Brain microvascular endothelial cell (primary cell): Measurements from ENCODE around the gene CHCHD6.

Source experiments
- DNase-seq: peaks from one replicate; pipeline ENCODE4 v3.0.0-alpha.2; 2020
- H3K27ac ChIP-seq: fragments of 250-450 bp; sonication (Bioruptor Pico); 2 replicates; pipeline ENCODE4 v1.5.1; 2020; ENCODE audit warnings: mild to moderate bottlenecking, moderate library complexity
- H3K27me3 ChIP-seq: fragments of 250-450 bp; sonication (Bioruptor Pico); replicated peaks from 2 replicates; pipeline ENCODE4 v1.5.1; 2020; ENCODE audit warnings: mild to moderate bottlenecking
- H3K36me3 ChIP-seq: fragments of 250-450 bp; sonication (Bioruptor Pico); replicated peaks from 2 replicates; pipeline ENCODE4 v1.5.1; 2020; ENCODE audit warnings: mild to moderate bottlenecking
- H3K4me3 ChIP-seq: 2 replicates; pipeline ENCODE4 v1.5.1; 2011; ENCODE audit warnings: low read depth, mild to moderate bottlenecking, control low read depth, low read length, moderate library complexity
- CTCF ChIP-seq: IDR thresholded peaks from 2 replicates; pipeline ENCODE4 v1.5.1; 2011; ENCODE audit warnings: low read depth, mild to moderate bottlenecking, moderate library complexity, low read length, control low read depth, inconsistent platforms; ENCODE audit errors: missing control alignments
- in situ Hi-C: cut with HindIII; loops from 2 replicates; pipeline ENCODE4 v1.10.0; 2017; ENCODE audit warnings: low sequenced_read_pairs, low pct_ligation_motif_present

CHCHD6 gene

GRCh38 chr3:126910231-126910630 is 206.2 kb downstream of the CHCHD6 start:
- TF ChIP-seq CTCF: no peak
- no peak for DNase-seq
- no peaks in the 10 kb centered on the region for H3K27me3 ChIP-seq

GRCh38 chr3:126911162-126912026 is 207.4 kb downstream of the CHCHD6 start:
- in situ Hi-C loops: no loop called here
- Histone ChIP-seq H3K4me3 (no peak overlapping the region), H3K36me3 (no peaks in the 10 kb centered on the region), H3K27me3 (no peaks in the 10 kb centered on the region), H3K27ac (peak overlapping the region; percentile 73)
- DNase-seq: peak; percentile 88
- no peak for TF ChIP-seq CTCF

More at GRCh38 chr3:126910231-126910630, 206.2 kb downstream of the CHCHD6 start:
- Histone ChIP-seq H3K36me3 (no peaks in the 10 kb centered on the region), H3K27ac (no peak overlapping the region), H3K4me3 (no peak overlapping the region)
- in situ Hi-C loops: no loop called here

GRCh38 chr3:126912027-126912422 is 208.0 kb downstream of the CHCHD6 start:
- no peak for TF ChIP-seq CTCF
- Histone ChIP-seq H3K36me3 (no peaks in the 10 kb centered on the region), H3K27me3 (no peaks in the 10 kb centered on the region), H3K27ac (peak overlapping the region; percentile 73), H3K4me3 (no peak overlapping the region)
- DNase-seq: no peak
- in situ Hi-C loops: no loop called here

GRCh38 chr3:126912491-126913195 is 208.6 kb downstream of the CHCHD6 start:
- no peak for TF ChIP-seq CTCF
- no peak overlapping the region for H3K4me3 ChIP-seq
- no peaks in the 10 kb centered on the region for H3K36me3 ChIP-seq
- H3K27ac ChIP-seq: no peak overlapping the region
- H3K27me3 ChIP-seq: no peaks in the 10 kb centered on the region
- in situ Hi-C loops: no loop called here
- DNase-seq: no peak

GRCh38 chr3:126913524-126913923 is 209.5 kb downstream of the CHCHD6 start:
- H3K27ac ChIP-seq: no peak overlapping the region
- in situ Hi-C loops: no loop called here
- no peaks in the 10 kb centered on the region for H3K36me3 ChIP-seq
- no peak overlapping the region for H3K4me3 ChIP-seq
- no peak for DNase-seq
- TF ChIP-seq CTCF: no peak
- no peaks in the 10 kb centered on the region for H3K27me3 ChIP-seq
